ENCODE data around the gene STAT3.
"Not testable (repeated sequence)": the region's sequence is repeated elsewhere in the genome, so short reads cannot be mapped to it uniquely, and the experiment has no call there.

STAT3 gene

GRCh38 chr17:42345396-42346073 is 42.7 kb downstream of the STAT3 start:
- no peak for DNase-seq

- DNase-seq: no peak
Observed at GRCh38 chr17:42342242-42343008, 45.8 kb downstream of the STAT3 start.

GRCh38 chr17:42341568-42341967 is 46.7 kb downstream of the STAT3 start:
- DNase-seq: no peak

- DNase-seq: no peak
Observed at GRCh38 chr17:42340691-42341127, 47.5 kb downstream of the STAT3 start.

DNA sequence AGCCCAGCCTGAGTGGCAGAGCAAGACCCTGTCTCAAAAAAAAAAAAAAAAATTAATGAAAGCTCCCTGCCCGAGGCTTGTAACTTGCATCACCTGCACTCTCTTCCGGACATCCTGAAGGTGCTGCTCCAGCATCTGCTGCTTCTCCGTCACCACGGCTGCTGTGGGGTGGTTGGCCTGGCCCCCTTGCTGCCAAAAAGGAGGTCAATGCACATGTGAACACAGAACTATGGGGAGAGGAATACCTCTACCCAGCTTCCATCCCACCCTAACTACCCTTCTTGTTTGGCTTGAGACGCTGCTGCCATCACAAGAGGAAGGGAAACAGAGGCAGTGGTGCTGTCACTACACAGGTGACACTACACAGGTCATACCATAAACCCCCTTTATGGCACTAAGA is 49.0 kb downstream of the STAT3 start:
- DNase-seq: no peak

DNA sequence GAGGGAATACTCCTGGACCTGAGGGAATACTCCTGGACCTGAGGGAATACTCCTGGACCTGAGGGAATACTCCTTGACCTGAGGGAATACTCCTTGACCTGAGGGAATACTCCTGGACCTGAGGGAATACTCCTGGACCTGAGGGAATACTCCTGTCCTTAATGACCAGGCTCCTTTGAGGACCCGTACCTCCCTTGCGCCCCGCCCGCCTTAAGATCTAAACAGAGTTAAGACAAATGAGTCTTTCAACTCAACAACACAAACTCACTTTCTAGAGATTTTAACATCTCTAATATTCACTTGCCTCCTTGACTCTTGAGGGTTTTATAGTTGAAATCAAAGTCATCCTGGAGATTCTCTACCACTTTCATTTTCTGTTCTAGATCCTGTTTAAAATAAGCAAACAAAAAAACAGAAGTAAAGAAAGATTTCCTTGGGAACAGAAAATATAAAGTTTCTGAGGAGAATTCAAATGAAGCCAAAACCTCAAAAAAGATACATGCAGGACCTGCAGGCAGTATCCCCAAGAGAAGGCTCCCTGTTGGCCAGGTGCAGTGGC is 49.7 kb downstream of the STAT3 start:
- no peak for DNase-seq

DNA sequence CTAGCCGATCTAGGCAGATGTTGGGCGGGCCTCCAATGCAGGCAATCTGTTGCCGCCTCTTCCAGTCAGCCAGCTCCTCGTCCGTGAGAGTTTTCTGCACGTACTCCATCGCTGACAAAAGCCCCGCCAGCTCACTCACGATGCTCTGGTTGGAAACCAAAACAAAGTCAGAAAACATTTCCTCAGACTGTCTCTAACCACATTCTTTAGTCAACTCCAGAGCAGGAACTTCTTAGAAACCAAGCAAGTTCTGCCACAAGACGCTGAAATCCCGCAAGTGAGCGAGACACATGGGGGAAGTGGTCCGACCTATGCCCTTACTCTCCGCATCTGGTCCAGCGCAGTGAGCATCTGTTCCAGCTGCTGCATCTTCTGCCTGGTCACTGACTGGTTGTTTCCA is 50.8 kb downstream of the STAT3 start:
- no peak for DNase-seq

GRCh38 chr17:42334677-42335076 is 53.6 kb downstream of the STAT3 start:
- DNase-seq: no peak

- DNase-seq: no peak
Observed at GRCh38 chr17:42333053-42333452, 55.2 kb downstream of the STAT3 start.

GRCh38 chr17:42329025-42329976 is 58.9 kb downstream of the STAT3 start:
- DNase-seq: no peak

DNA sequence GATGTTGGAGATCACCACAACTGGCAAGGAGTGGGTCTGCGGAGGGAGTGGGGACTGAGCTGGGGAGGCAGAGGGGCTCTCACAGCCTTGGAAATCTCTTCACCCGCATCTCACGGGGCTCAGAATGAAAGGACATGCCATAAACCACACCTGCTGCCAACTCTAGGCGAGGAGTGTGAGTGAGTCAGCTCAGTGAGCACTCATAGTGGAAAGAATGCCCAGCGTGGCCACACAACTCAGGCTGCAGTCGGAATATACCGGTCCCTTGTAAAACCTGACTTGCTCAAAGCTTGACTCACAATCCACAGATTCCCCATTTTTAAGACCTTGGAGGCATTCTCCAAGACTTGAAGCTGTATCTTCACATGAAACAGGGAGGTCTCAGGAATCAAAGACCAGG is 63.2 kb downstream of the STAT3 start:
- no peak for DNase-seq

GRCh38 chr17:42323268-42323773 is 64.9 kb downstream of the STAT3 start:
- DNase-seq: no peak

- peak; percentile 95 for DNase-seq
Observed at GRCh38 chr17:42322382-42323267, 65.6 kb downstream of the STAT3 start.

- DNase-seq: no peak
Observed at GRCh38 chr17:42321555-42321954, 66.7 kb downstream of the STAT3 start.

DNA sequence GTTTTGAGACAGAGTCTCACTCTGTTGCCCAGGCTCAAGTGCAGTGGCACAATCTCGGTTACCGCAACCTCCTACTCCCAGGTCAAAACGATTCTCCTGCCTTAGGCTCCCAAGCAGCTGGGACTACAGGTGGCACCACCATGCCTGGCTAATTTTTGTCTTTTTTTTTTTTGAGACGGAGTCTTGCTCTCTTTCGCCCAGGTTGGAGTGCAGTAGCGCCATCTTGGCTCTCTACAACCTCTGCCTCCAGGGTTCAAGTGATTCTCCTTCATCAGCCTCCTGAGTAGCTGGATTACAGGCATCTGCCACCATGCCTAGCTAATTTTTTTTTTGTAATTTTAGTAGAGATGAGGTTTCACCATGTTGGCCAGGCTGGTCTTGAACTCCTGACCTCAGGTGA is 70.3 kb downstream of the STAT3 start:
- not testable (repeated sequence) for DNase-seq

- DNase-seq: no peak
Observed at GRCh38 chr17:42317266-42317845, 70.9 kb downstream of the STAT3 start.

DNA sequence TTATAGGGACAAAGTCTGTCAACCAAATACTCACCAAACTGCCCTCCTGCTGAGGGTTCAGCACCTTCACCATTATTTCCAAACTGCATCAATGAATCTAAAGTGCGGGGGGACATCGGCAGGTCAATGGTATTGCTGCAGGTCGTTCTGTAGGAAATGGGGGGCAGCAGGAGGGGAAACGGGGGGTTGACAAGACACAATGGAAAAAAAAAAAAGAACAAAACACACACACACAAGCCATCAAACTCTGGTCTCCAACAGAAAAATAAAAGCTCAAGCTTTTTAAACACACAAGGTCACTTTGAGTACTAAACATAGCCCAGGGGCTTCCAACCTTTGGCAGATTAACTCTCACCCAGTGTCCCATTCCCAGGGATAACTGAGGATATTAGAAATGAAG is 71.5 kb downstream of the STAT3 start:
- DNase-seq: no peak

DNA sequence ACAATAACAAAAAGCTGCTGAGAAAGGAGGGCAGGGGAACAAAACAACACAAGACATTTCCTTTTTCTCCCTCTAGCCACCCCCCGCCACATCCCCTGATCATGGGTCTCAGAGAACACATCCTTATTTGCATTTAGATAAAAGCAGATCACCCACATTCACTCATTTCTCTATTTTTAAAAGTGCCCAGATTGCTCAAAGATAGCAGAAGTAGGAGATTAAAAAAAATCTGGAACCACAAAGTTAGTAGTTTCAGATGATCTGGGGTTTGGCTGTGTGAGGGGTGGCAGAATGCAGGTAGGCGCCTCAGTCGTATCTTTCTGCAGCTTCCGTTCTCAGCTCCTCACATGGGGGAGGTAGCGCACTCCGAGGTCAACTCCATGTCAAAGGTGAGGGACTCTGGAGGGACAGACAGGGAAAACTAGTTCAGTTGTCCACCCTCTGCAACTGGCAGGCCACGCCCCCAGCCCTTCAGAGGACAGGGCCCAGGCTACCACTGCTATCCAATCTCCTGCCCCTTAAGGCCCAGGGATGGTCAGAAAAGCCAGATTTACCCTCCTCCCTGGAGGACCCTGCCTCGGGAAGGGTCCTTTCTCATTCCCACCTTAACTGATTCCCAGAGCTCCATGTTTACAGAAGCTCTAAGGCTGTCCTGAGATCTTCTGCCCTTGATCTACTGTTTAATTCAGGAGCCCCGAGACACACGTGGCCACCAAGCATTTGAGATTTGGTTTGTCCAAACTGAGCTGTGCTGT is 72.7 kb downstream of the STAT3 start:
- no peak for DNase-seq

GRCh38 chr17:42313773-42314566 is 74.3 kb downstream of the STAT3 start:
- no peak for DNase-seq

DNA sequence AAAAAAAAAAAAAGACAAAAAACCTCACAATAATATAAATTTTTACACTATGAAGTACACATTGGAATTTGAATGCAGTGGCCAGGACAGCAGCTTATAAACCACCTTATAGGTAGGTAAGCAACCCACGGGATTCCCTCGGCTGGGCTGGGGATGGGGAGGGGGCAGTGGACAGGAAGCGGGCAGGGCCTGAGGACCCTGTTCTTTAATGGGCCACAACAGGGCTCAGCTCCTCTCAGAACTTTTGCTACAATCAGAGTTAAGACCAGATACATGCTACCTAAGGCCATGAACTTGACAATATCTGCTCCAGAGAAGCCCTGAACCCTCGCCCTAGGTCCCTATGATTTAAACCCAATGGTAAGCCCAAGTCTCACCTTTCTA is 74.9 kb downstream of the STAT3 start:
- no peak for DNase-seq

Measured in KG1 (cell line).